K562 (cell line): ENCODE results near the gene IQCN. TPM values are rescaled to one million over a fixed set of nuclear protein-coding genes. Genes with fewer than 3 reads are reported as not detected.

Source experiments
- ASH1L ChIP-seq: fragments of 450-650 bp; IDR thresholded peaks from 2 replicates; pipeline ENCODE4 v1.6.1; 2018; ENCODE audit warnings: borderline replicate concordance, mild to moderate bottlenecking, low read depth; ENCODE audit not compliant: partially characterized antibody
- CHD4 ChIP-seq: fragments of 200-600 bp; sonication (generic); IDR thresholded peaks from 3 replicates; pipeline ENCODE4 v1.6.1; 2012; ENCODE audit warnings: low read depth, mild to moderate bottlenecking, mixed read lengths, low read length, inconsistent platforms; ENCODE audit not compliant: insufficient read depth, insufficient replicate concordance, poor library complexity, severe bottlenecking
- CTBP1 ChIP-seq: fragments of 450-650 bp; IDR thresholded peaks from 2 replicates; pipeline ENCODE4 v1.6.1; 2016; ENCODE audit warnings: borderline replicate concordance
- DNMT1 ChIP-seq: fragments of 450-650 bp; IDR thresholded peaks from 2 replicates; pipeline ENCODE4 v1.6.1; 2016; ENCODE audit warnings: antibody characterized with exemption, mild to moderate bottlenecking
- HDAC1 ChIP-seq, 2 experiments: fragments of 450-650 bp; IDR thresholded peaks; 2 replicates each; pipeline ENCODE4 v1.6.1; 2016 to 2017; ENCODE audit warnings: inconsistent platforms in 1 of 2, mild to moderate bottlenecking in 1 of 2, moderate library complexity in 1 of 2
- HMG20A ChIP-seq: fragments of 450-650 bp; formaldehyde crosslinking; conservative IDR thresholded peaks from 2 replicates; pipeline ENCODE4 v1.4.0; 2020; ENCODE audit warnings: mild to moderate bottlenecking, mixed read lengths
- HOMEZ ChIP-seq: fragments of 250-450 bp; sonication (Bioruptor Pico); IDR thresholded peaks from 2 replicates; pipeline ENCODE4 v1.4.0; 2020; ENCODE audit warnings: mild to moderate bottlenecking, moderate library complexity
- KAT2B ChIP-seq: IDR thresholded peaks from one replicate; pipeline ENCODE4 v1.6.1; 2012; ENCODE audit warnings: low read depth, mild to moderate bottlenecking, control low read depth, inconsistent platforms, low read length, moderate library complexity
- MAZ ChIP-seq, 2 experiments: fragments of 450-650 bp in 1 of 2; sonication (generic) in 1 of 2; formaldehyde crosslinking; IDR thresholded peaks in 1 of 2; conservative IDR thresholded peaks in 1 of 2; 2 replicates each; pipeline versions ENCODE4 v1.4.0 to v1.5.0; 2020; ENCODE audit warnings: mild to moderate bottlenecking in 1 of 2, missing genetic modification reagents in 1 of 2
- MEF2A ChIP-seq: IDR thresholded peaks from 2 replicates; pipeline ENCODE4 v1.6.1; 2011; ENCODE audit warnings: low read depth, mild to moderate bottlenecking, low read length, moderate library complexity; ENCODE audit not compliant: control insufficient read depth
- MIER1 ChIP-seq: fragments of 450-650 bp; IDR thresholded peaks from 2 replicates; pipeline ENCODE4 v1.6.1; 2016; ENCODE audit warnings: antibody characterized with exemption, mild to moderate bottlenecking, low read depth
- MNT ChIP-seq, 2 experiments: fragments of 450-650 bp; conservative IDR thresholded peaks; 2 replicates each; pipeline ENCODE4 v1.6.1; 2017; ENCODE audit warnings: mild to moderate bottlenecking in 2 of 2, moderate library complexity in 2 of 2
- PKNOX1 ChIP-seq: fragments of 450-650 bp; IDR thresholded peaks from 2 replicates; pipeline ENCODE4 v1.6.1; 2016
- RBM25 ChIP-seq: fragments of 200-400 bp; formaldehyde crosslinking; IDR thresholded peaks from 2 replicates; pipeline ENCODE4 v1.6.1; 2018; ENCODE audit warnings: low read length, low read depth, moderate library complexity; ENCODE audit not compliant: severe bottlenecking
- SOX6 ChIP-seq: fragments of 450-650 bp; IDR thresholded peaks from 2 replicates; pipeline ENCODE4 v1.6.1; 2014; ENCODE audit warnings: mild to moderate bottlenecking
- ZKSCAN1 ChIP-seq: fragments of 150-350 bp; IDR thresholded peaks from 2 replicates; pipeline ENCODE4 v1.6.1; 2016; ENCODE audit warnings: low read depth, low read length
- ZNF217 ChIP-seq: sonication (generic); formaldehyde crosslinking; IDR thresholded peaks from 2 replicates; pipeline ENCODE4 v1.8.0; 2022; ENCODE audit warnings: mild to moderate bottlenecking, missing genetic modification reagents
- ZNF311 ChIP-seq: fragments of 250-450 bp; sonication (Bioruptor Pico); IDR thresholded peaks from 2 replicates; pipeline ENCODE4 v1.4.0; 2020; ENCODE audit warnings: mild to moderate bottlenecking, moderate library complexity
- ZNF592 ChIP-seq: fragments of 450-650 bp; IDR thresholded peaks from 2 replicates; pipeline ENCODE4 v1.6.1; 2017; ENCODE audit warnings: antibody characterized with exemption, mild to moderate bottlenecking
- polyA plus RNA-seq, 8 experiments: library from polyadenylated mRNA; depleted of rRNA in 4 of 8; stranded (reverse) in 5 of 8; unstranded in 3 of 8; fragments of >200 nt; fragmentation: Nextera tagmentation in 2 of 8; fragmentation: Illumina TruSeq in 1 of 8; extraction: Ambion mirVana in 2 of 8; extraction: Trizol in 1 of 8; gene quantifications; 2 replicates each; pipeline versions ENCODE4 v1.2.1 to v1.2.3, GENCODE V29; 2011 to 2014; ENCODE audit warnings: inconsistent platforms in 1 of 8, missing spikeins in 1 of 8
- total RNA-seq, 7 experiments: library from RNA; depleted of rRNA in 6 of 7; stranded (reverse); fragments of >200 nt in 6 of 7; fragmentation: Illumina TruSeq in 2 of 7; extraction: Trizol in 2 of 7; gene quantifications; 2 replicates each; pipeline versions ENCODE4 v1.2.1 to v1.2.3, GENCODE V29; 2011 to 2021; ENCODE audit warnings: low replicate concordance in 1 of 7

IQCN gene
- total and polyA plus RNA-seq, 9 of the 15 experiments (the other 6 are each of a cell fraction or from before 2014, with no cell fraction given) = 0.01 to 0.07 (median 0.04) TPM; not detected in 3

GRCh38 chr19:18290302-18291018 lies 16.2 kb upstream of the IQCN start (continued):
- no peak for TF ChIP-seq MEF2A
- TF ChIP-seq DNMT1 = no peak
- no peak for TF ChIP-seq HMG20A (CRISPR knock-in tag)
- TF ChIP-seq ZKSCAN1 = peak; percentile 97
- no peak for TF ChIP-seq HOMEZ (CRISPR knock-in tag)
- no peak for TF ChIP-seq HDAC1 (IDR thresholded peaks at IDR 0.05)
- 0 out of 2 replicates have a peak, but pooled peaks have one; percentile 49 for TF ChIP-seq ZNF592
- peak; percentile 15 for TF ChIP-seq ASH1L
- TF ChIP-seq CHD4 = no peak
- TF ChIP-seq MAZ (CRISPR knock-in tag; conservative IDR thresholded peaks at IDR 0.05 in 1 of 2, IDR thresholded peaks at IDR 0.05 in 1 of 2) = peak in 1 of 2 experiments; percentile 19; a peak in 1 of 4 replicates
- TF ChIP-seq RBM25 = no peak
- TF ChIP-seq PKNOX1 = no peak
- no peak for TF ChIP-seq SOX6
- no peak for TF ChIP-seq ZNF217 (CRISPR knock-in tag)
- no peak for TF ChIP-seq MIER1
- TF ChIP-seq KAT2B = no peak
- 0 out of 4 replicates have a peak, but pooled peaks of 1 of the 2 experiments have one; percentile 21 for TF ChIP-seq MNT (conservative IDR thresholded peaks at IDR 0.05)
- TF ChIP-seq ZNF311 (CRISPR knock-in tag) = no peak
- no peak for TF ChIP-seq CTBP1
